Nephron (organoid): Measurements from ENCODE around the gene FGG.

ENCODE experiments used
- H3K27ac Mint-ChIP-seq, 3 experiments: 2 replicates each; pipeline ENCODE4 v1.8.0; 2020; ENCODE audit warnings: mixed read lengths in 3 of 3, mild to moderate bottlenecking in 2 of 3, moderate library complexity in 1 of 3
- H3K27me3 Mint-ChIP-seq: 2 replicates; pipeline ENCODE4 v1.8.0; 2021; ENCODE audit warnings: low read depth, mild to moderate bottlenecking, moderate library complexity, mixed read lengths
- H3K36me3 Mint-ChIP-seq: 2 replicates; pipeline ENCODE4 v1.8.0; 2020; ENCODE audit warnings: low read depth, mixed read lengths
- H3K4me1 Mint-ChIP-seq: 2 replicates; pipeline ENCODE4 v1.8.0; 2020; ENCODE audit warnings: mixed read lengths
- H3K4me3 Mint-ChIP-seq, 3 experiments: 2 replicates each; pipeline ENCODE4 v1.8.0; 2020; ENCODE audit warnings: mild to moderate bottlenecking in 3 of 3, mixed read lengths in 3 of 3, moderate library complexity in 2 of 3
- H3K9me3 Mint-ChIP-seq: 2 replicates; pipeline ENCODE4 v1.8.0; 2020; ENCODE audit warnings: mixed read lengths
- CTCF ChIP-seq, 3 experiments: fragments of 200-600 bp; sonication (generic); IDR thresholded peaks; one replicate each; pipeline ENCODE4 v1.5.0; 2021; ENCODE audit warnings: antibody characterized with exemption in 3 of 3; ENCODE audit not compliant: unreplicated experiment in 3 of 3

FGG gene

GRCh38 chr4:154640999-154641398, 28.5 kb upstream of the FGG start:
- TF ChIP-seq CTCF (IDR thresholded peaks at IDR 0.05; ENCODE audit: unreplicated experiment in 3 of 3): no peak
- H3K4me1 Mint-ChIP-seq: no peaks in the 10 kb centered on the region
- no peaks in the 10 kb centered on the region for H3K27me3 Mint-ChIP-seq
- H3K9me3 Mint-ChIP-seq: no peaks in the 10 kb centered on the region
- H3K4me3 Mint-ChIP-seq: no peak overlapping the region
- H3K27ac Mint-ChIP-seq: no peak overlapping the region
- no peaks in the 10 kb centered on the region for H3K36me3 Mint-ChIP-seq

GRCh38 chr4:154634058-154634457, 21.6 kb upstream of the FGG start:
- Mint-ChIP-seq H3K27me3 (peaks cover 16% of the 10 kb centered on the region), H3K36me3 (no peaks in the 10 kb centered on the region), H3K27ac (no peak overlapping the region), H3K4me3 (no peak overlapping the region), H3K9me3 (no peaks in the 10 kb centered on the region), H3K4me1 (no peaks in the 10 kb centered on the region)
- no peak for TF ChIP-seq CTCF (IDR thresholded peaks at IDR 0.05; ENCODE audit: unreplicated experiment in 3 of 3)

DNA sequence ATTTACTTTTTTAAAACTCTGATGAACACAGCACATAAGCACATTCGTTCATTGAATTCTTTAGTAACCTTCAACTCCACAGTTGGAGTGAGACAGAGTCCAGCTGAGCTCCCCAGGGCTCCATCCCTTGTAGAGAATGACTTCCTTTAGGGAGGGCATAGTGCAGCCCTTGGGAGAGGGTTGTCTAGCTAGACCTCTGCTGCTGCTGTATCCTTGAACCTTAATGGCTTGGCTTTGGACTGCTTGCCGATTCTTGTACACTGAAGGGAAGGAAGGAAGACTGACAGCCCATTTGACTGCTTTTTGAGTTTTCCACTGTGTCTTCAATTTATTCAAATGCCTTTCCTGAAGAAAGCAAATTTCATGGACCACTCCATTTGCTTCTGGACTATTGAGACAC, 19.4 kb upstream of the FGG start:
- no peak for TF ChIP-seq CTCF (IDR thresholded peaks at IDR 0.05; ENCODE audit: unreplicated experiment in 3 of 3)
- no peaks in the 10 kb centered on the region for H3K9me3 Mint-ChIP-seq
- H3K36me3 Mint-ChIP-seq: no peaks in the 10 kb centered on the region
- no peak overlapping the region for H3K27ac Mint-ChIP-seq
- no peak overlapping the region for H3K4me3 Mint-ChIP-seq
- H3K27me3 Mint-ChIP-seq: peaks cover 17% of the 10 kb centered on the region
- H3K4me1 Mint-ChIP-seq: no peaks in the 10 kb centered on the region

- no peaks in the 10 kb centered on the region for H3K9me3 Mint-ChIP-seq
- H3K27me3 Mint-ChIP-seq: peaks cover 27% of the 10 kb centered on the region
- no peak for TF ChIP-seq CTCF (IDR thresholded peaks at IDR 0.05; ENCODE audit: unreplicated experiment in 3 of 3)
- H3K4me1 Mint-ChIP-seq: no peaks in the 10 kb centered on the region
- no peak overlapping the region for H3K27ac Mint-ChIP-seq
- no peaks in the 10 kb centered on the region for H3K36me3 Mint-ChIP-seq
- H3K4me3 Mint-ChIP-seq: no peak overlapping the region
Measured at GRCh38 chr4:154630324-154630723, 17.9 kb upstream of the FGG start.

- H3K9me3 Mint-ChIP-seq: no peaks in the 10 kb centered on the region
- H3K4me1 Mint-ChIP-seq: no peaks in the 10 kb centered on the region
- no peaks in the 10 kb centered on the region for H3K36me3 Mint-ChIP-seq
- peak overlapping the region in 2 of 3 experiments; percentile 30 to 72 for H3K4me3 Mint-ChIP-seq
- peak; percentile 78 to 84 (median 78) for TF ChIP-seq CTCF (IDR thresholded peaks at IDR 0.05; ENCODE audit: unreplicated experiment in 3 of 3)
- H3K27me3 Mint-ChIP-seq: peaks cover 30% of the 10 kb centered on the region
- H3K27ac Mint-ChIP-seq: no peak overlapping the region
Measured at GRCh38 chr4:154626793-154627484, 14.5 kb upstream of the FGG start.

DNA sequence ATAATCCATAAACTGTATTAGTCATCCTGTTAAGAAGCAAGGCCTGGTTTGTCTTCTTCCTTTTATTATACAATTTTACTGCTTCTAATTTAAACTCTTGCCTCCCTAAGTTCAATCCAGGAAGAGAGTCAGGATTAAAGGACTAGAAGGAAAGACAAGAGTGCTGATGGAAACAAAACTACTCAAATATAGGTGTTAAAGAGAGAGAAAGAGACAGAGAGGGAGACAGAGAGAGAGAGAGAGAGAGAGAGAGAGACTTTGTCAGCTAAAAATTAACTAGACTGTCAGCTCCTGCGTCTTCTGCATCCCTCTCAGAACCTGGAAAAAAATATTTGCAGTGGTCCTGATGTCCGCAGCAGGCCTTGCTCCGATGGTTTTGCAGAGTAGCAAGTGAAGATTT, 13.5 kb upstream of the FGG start:
- no peaks in the 10 kb centered on the region for H3K4me1 Mint-ChIP-seq
- peak overlapping the region; percentile 54 to 74 (median 56) for H3K4me3 Mint-ChIP-seq
- H3K36me3 Mint-ChIP-seq: no peaks in the 10 kb centered on the region
- H3K9me3 Mint-ChIP-seq: no peaks in the 10 kb centered on the region
- H3K27ac Mint-ChIP-seq: peak overlapping the region in 1 of 3 experiments; percentile 18
- peaks cover 32% of the 10 kb centered on the region for H3K27me3 Mint-ChIP-seq
- TF ChIP-seq CTCF (IDR thresholded peaks at IDR 0.05; ENCODE audit: unreplicated experiment in 3 of 3): no peak
